GM13977 (cell line): ENCODE results near the gene TNNT1.
A peak's percentile ranks its signal among the peaks of the same experiment; 100 is the strongest.

Experiments used
- DNase-seq: peaks from one replicate; pipeline ENCODE4 v3.0.0; 2012; ENCODE audit warnings: low spot score
- in situ Hi-C: fragments of 300-500 bp; cut with MboI; formaldehyde crosslinking; loops from one replicate; pipeline ENCODE4 v1.12.0; 2022; ENCODE audit warnings: low sequenced_read_pairs, low pct_unique_long_range_greater_than_20kb, mixed read lengths, inconsistent platforms; ENCODE audit not compliant: unreplicated experiment
- TF ChIP-seq, protein P1 (sequence below): IDR thresholded peaks from 2 replicates; pipeline ENCODE4 v1.5.1; 2012; ENCODE audit warnings: mild to moderate bottlenecking, control low read depth; ENCODE audit not compliant: insufficient read depth; ENCODE audit errors: extremely low read depth, missing control alignments

Gene TNNT1

DNA sequence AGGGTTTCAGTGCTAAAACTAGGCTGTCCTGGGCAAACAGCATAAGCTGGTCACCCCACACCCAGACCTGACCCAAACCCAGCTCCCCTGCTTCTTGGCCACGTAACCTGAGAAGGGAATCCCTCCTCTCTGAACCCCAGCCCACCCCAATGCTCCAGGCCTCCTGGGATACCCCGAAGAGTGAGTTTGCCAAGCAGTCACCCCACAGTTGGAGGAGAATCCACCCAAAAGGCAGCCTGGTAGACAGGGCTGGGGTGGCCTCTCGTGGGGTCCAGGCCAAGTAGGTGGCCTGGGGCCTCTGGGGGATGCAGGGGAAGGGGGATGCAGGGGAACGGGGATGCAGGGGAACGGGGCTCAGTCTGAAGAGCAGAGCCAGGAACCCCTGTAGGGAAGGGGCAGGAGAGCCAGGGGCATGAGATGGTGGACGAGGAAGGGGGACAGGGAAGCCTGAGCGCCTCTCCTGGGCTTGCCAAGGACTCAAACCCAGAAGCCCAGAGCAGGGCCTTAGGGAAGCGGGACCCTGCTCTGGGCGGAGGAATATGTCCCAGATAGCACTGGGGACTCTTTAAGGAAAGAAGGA, 34.4 kb downstream of the TNNT1 start:
- DNase-seq = no peak
- in situ Hi-C loops = loop anchor here (25.0 kb wide), 1 partner anchor 652 kb away; the partner anchor contains the start of genes CDC42EP5 and LENG9
- TF ChIP-seq, protein P1, sequence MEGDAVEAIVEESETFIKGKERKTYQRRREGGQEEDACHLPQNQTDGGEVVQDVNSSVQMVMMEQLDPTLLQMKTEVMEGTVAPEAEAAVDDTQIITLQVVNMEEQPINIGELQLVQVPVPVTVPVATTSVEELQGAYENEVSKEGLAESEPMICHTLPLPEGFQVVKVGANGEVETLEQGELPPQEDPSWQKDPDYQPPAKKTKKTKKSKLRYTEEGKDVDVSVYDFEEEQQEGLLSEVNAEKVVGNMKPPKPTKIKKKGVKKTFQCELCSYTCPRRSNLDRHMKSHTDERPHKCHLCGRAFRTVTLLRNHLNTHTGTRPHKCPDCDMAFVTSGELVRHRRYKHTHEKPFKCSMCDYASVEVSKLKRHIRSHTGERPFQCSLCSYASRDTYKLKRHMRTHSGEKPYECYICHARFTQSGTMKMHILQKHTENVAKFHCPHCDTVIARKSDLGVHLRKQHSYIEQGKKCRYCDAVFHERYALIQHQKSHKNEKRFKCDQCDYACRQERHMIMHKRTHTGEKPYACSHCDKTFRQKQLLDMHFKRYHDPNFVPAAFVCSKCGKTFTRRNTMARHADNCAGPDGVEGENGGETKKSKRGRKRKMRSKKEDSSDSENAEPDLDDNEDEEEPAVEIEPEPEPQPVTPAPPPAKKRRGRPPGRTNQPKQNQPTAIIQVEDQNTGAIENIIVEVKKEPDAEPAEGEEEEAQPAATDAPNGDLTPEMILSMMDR = no peak

DNA sequence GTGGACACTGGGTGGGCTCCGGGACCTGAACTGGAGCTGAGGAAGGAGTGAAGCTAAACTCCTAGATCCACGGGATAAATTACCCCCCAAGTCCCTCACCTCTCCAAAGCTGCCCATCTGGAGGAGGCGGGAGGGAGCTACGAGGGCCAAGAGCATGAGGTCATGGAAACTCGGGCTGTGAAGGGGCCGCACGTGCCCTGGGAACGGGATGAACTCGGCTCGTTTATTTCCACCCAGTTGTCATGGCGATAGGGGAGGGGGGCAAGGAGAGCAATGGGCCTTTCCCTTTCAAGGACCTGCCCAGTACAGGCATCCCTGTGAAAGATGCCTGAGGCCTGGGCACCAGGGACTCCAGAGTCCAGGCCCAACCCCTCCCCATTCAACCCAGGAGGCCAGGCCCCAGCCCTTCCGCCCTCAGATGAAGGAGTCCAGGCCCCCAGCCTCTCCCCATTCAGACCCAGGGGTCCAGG, 35.4 kb downstream of the TNNT1 start:
- DNase-seq = no peak
- TF ChIP-seq, protein P1 = no peak
- in situ Hi-C loops = loop anchor here (25.0 kb wide), 1 partner anchor 651 kb away; the partner anchor contains the start of genes CDC42EP5 and LENG9

DNA sequence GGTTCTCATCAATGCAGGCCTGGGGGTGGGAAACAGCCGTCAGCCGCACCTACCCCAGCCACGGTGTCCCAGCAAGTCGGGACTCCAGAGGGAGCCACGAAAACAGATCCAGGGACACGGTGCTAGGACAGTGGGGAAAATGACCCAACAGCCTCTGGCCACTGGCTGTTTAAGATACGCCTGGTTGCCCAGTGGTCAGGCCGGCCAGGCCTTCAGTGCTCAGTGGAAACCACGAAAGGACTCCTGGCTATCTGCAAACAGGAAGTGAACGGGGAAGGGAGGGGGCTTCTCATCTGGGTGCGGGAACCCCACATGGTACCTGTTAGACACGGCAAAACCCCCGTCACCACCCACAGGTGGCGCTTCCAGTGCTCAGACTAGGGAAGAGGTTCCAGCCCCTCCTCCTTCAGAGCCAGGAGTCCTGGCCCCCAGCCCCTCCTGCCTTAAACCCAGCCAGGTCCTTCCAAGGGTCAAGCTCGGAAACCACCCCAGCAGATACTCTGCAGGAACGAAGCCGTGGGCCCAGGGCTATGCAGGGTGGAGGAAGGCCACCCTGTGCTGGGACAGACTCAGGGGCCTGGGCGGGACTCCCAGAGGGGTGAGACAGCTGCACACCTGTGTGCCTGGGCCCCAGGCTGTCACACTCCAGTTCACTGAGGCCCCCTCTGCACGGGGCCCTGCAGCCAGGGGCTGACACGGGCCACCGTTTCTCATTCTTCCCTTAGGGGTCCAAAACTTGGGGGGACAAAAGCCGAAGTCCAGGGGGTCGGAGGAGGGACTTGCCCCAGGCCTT, 36.0 kb downstream of the TNNT1 start:
- no peak for DNase-seq
- TF ChIP-seq, protein P1 = peak; percentile 44
- in situ Hi-C loops = loop anchor here (25.0 kb wide), 1 partner anchor 651 kb away; the partner anchor contains the start of genes CDC42EP5 and LENG9

DNA sequence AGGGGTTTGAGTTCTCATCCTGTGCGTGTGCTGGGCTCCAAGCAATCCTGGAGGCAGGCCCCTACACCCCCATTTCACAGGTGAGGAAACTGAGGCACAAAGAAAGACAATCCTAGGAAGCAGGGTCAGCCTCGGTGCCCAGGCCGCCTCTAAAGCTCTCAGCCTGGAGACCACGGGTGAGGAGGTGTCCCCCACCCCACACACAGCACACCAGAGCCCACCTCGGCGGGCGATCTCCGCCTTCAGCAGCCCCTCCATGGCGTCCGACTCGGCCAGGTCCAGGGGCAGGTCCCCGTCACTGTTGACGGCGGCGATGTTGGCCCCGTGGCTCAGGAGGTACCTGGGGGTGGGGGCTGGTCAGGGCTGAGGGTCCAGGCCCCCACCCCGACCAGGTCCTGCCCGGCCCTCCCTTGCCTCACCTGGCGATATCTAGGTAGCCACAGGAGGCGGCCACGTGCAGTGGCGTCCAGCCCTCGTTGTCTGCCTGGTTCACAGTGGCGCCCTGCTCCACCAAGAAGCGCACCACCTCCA, 36.7 kb downstream of the TNNT1 start:
- in situ Hi-C loops = loop anchor here (25.0 kb wide), 1 partner anchor 650 kb away; the partner anchor contains the start of genes CDC42EP5 and LENG9
- DNase-seq = no peak
- TF ChIP-seq, protein P1 = no peak

DNA sequence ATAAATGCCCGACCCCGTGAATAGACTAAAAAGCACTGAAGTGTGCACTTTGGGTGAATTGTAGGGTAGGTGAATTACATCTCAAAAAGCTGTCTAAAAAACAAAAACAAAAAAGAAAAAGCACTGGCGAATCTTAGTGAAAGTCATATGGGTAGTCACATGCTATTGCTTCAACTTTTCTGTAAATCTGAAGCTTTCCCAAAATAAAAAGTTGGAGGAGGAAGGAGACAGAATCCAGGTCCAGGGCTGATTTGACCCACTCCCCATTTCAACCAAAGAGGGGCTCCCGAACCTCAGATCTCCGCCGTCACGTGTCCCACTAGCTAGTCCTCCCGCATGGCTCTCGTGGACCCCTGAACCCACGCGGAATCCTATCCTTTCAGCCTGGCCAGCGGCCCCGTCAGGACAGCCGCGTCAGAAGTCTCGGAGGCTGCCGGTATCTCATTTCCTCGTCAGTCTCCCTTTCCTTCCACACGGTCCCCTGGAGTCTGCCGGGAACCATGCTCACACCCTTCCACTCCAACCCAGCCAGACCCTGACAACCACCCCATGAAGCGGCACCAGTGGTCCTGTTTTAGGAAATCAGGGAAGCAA, 37.7 kb downstream of the TNNT1 start:
- in situ Hi-C loops = loop anchor here (25.0 kb wide), 1 partner anchor 649 kb away; the partner anchor contains the start of genes CDC42EP5 and LENG9
- TF ChIP-seq, protein P1 = no peak
- DNase-seq = no peak
